Trophoblast cell (in vitro differentiated cells and primary cell): ENCODE data around the gene SNX19.

Source experiments
- DNase-seq, 2 donors: peaks; one replicate each; pipeline ENCODE4 v3.0.0-alpha.2; 2016
- H2AFZ ChIP-seq: 2 replicates; pipeline ENCODE4 v1.6.1; 2013; ENCODE audit warnings: low read length, moderate library complexity, mild to moderate bottlenecking; ENCODE audit not compliant: insufficient read depth, poor library complexity
- H2AK5ac ChIP-seq: 2 replicates; pipeline ENCODE4 v1.6.1; 2013; ENCODE audit warnings: mild to moderate bottlenecking, low read length
- H2BK120ac ChIP-seq: 2 replicates; pipeline ENCODE4 v1.6.1; 2013; ENCODE audit warnings: low read length, mild to moderate bottlenecking, moderate library complexity; ENCODE audit not compliant: insufficient read depth, poor library complexity
- H2BK12ac ChIP-seq: 2 replicates; pipeline ENCODE4 v1.6.1; 2013; ENCODE audit warnings: mild to moderate bottlenecking, low read length, moderate library complexity
- H2BK5ac ChIP-seq: 2 replicates; pipeline ENCODE4 v1.6.1; 2013; ENCODE audit warnings: low read length, low read depth, moderate library complexity, mild to moderate bottlenecking; ENCODE audit not compliant: poor library complexity
- H3K14ac ChIP-seq: 2 replicates; pipeline ENCODE4 v1.6.1; 2013; ENCODE audit warnings: mild to moderate bottlenecking, low read length
- H3K18ac ChIP-seq: 2 replicates; pipeline ENCODE4 v1.6.1; 2013; ENCODE audit warnings: mild to moderate bottlenecking, low read length
- H3K23ac ChIP-seq: 2 replicates; pipeline ENCODE4 v1.6.1; 2013; ENCODE audit warnings: low read length
- H3K27ac ChIP-seq: 2 replicates; pipeline ENCODE4 v1.5.1; 2013; ENCODE audit warnings: low read depth, mild to moderate bottlenecking, inconsistent platforms, low read length, moderate library complexity
- H3K27me3 ChIP-seq: 2 replicates; pipeline ENCODE4 v1.6.1; 2013; ENCODE audit warnings: inconsistent platforms, mild to moderate bottlenecking, low read length, moderate library complexity; ENCODE audit not compliant: insufficient read depth
- H3K36me3 ChIP-seq, 2 experiments: 1 replicate in 1 of 2; 2 replicates in 1 of 2; pipeline ENCODE4 v1.6.1; 2013; ENCODE audit warnings: low read length in 2 of 2, mild to moderate bottlenecking in 2 of 2, moderate library complexity in 1 of 2; ENCODE audit not compliant: insufficient read depth in 2 of 2, control insufficient read depth in 1 of 2
- H3K4ac ChIP-seq: 2 replicates; pipeline ENCODE4 v1.6.1; 2013; ENCODE audit warnings: low read depth, mild to moderate bottlenecking, low read length, moderate library complexity
- H3K4me1 ChIP-seq, 2 experiments: 1 replicate in 1 of 2; 2 replicates in 1 of 2; pipeline ENCODE4 v1.6.1; 2013; ENCODE audit warnings: low read length in 2 of 2, mild to moderate bottlenecking in 2 of 2, moderate library complexity in 1 of 2; ENCODE audit not compliant: insufficient read depth in 2 of 2, control insufficient read depth in 1 of 2
- H3K4me2 ChIP-seq: 2 replicates; pipeline ENCODE4 v1.6.1; 2013; ENCODE audit warnings: inconsistent platforms, mild to moderate bottlenecking, low read length, moderate library complexity
- H3K4me3 ChIP-seq: 2 replicates; pipeline ENCODE4 v1.5.1; 2013; ENCODE audit warnings: mild to moderate bottlenecking, low read depth, low read length, inconsistent platforms
- H3K79me1 ChIP-seq: one replicate; pipeline ENCODE4 v1.6.1; 2013; ENCODE audit warnings: low read length
- H3K79me2 ChIP-seq: 2 replicates; pipeline ENCODE4 v1.6.1; 2013; ENCODE audit warnings: low read length, mild to moderate bottlenecking; ENCODE audit not compliant: control insufficient read depth, insufficient read depth, poor library complexity
- H3K9ac ChIP-seq: 2 replicates; pipeline ENCODE4 v1.6.1; 2013; ENCODE audit warnings: mild to moderate bottlenecking, low read length
- H3K9me3 ChIP-seq: 2 replicates; pipeline ENCODE4 v1.6.1; 2013; ENCODE audit warnings: low read depth, mild to moderate bottlenecking, control low read depth, inconsistent platforms, low read length; ENCODE audit not compliant: insufficient read depth
- H4K12ac ChIP-seq: 2 replicates; pipeline ENCODE4 v1.6.1; 2013; ENCODE audit warnings: low read depth, mild to moderate bottlenecking, low read length, moderate library complexity
- H4K8ac ChIP-seq: 2 replicates; pipeline ENCODE4 v1.6.1; 2013; ENCODE audit warnings: low read depth, mild to moderate bottlenecking, low read length, moderate library complexity
- H4K91ac ChIP-seq: one replicate; pipeline ENCODE4 v1.6.1; 2013; ENCODE audit warnings: low read depth, mild to moderate bottlenecking, low read length, moderate library complexity
- WGBS: extraction: QIAGEN DNeasy Blood & Tissue Kit; methylation state at CpG from one replicate; pipeline ENCODE4 v1.1.7; 2013; ENCODE audit warnings: missing lambda C conversion rate; ENCODE audit not compliant: insufficient read length, insufficient coverage; ENCODE audit errors: extremely low coverage; 5-methylcytosine and 5-hydroxymethylcytosine counted together

The SNX19 gene

DNA sequence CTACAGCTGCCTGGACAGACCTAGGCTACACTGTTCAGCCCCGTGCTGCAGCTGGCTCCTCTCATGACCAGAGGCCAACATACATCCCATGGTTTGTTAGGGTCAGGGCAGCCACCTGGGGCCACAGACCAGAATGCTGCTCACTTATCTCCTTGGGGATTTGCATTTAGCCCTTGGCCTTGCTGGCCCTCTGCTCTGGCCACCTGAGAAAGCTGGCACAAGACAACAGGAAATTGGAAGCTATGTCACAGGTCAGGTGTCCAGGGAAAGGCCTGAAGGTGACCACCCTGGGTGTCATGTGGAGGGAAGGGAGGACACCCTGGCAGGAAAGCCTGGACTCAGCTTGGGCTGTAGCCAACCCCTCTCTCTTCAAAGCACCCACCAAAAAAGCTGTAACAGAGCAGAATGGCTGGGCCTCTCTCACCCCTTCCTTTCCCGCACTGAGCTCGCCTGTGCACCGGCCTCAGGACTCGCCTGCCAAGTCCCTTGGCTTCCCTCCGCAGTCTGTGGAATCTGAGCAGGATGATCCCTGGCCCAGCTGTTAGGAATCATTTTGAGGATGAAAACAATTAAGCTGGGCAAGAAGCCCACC, 86.3 kb downstream of the SNX19 start:
- H3K18ac ChIP-seq = no peak overlapping the region
- no peak overlapping the region for H3K27ac ChIP-seq
- no peak overlapping the region for H3K4me2 ChIP-seq
- no CpG with 5 or more reads among the region's 6 CpGs for WGBS
- H3K27me3 ChIP-seq = peaks cover 3% of the 10 kb centered on the region
- peak overlapping the region; percentile 14 for H3K9ac ChIP-seq
- H3K9me3 ChIP-seq = no peaks in the 10 kb centered on the region
- no peak overlapping the region for H4K8ac ChIP-seq
- H3K4me1 ChIP-seq = no peaks in the 10 kb centered on the region
- H4K12ac ChIP-seq = no peak overlapping the region
- H2AFZ ChIP-seq = no peak overlapping the region
- no peak overlapping the region for H2AK5ac ChIP-seq
- no peak overlapping the region for H2BK120ac ChIP-seq
- no peak overlapping the region for H3K23ac ChIP-seq
- H3K4me3 ChIP-seq = no peak overlapping the region
- H3K79me2 ChIP-seq = no peaks in the 10 kb centered on the region
- H2BK12ac ChIP-seq = no peak overlapping the region
- H3K79me1 ChIP-seq = no peaks in the 10 kb centered on the region
- no peak overlapping the region for H2BK5ac ChIP-seq
- no peak for DNase-seq
- no peak overlapping the region for H4K91ac ChIP-seq
- no peak overlapping the region for H3K4ac ChIP-seq
- no peak overlapping the region for H3K14ac ChIP-seq
- H3K36me3 ChIP-seq = no peaks in the 10 kb centered on the region

DNA sequence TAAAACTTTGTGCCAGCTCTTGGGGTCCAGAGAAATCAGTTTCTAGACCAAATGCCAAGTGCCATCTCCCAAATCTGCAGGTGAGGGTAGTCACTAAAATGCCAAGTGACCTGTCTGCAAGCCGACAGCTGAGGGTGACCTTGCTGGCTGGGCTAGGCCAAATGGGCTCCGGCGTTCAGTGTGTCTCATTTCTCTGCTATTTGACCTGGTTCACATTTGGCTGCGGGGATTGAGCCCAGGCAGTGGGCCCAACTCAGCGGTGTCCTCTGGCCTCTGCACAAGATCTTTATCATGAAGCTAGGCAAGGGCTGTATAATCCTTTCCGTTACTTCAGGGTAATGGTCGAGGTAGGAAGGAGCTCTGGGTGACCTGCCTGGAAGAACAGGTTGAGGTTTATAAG, 87.5 kb downstream of the SNX19 start:
- H2AK5ac ChIP-seq = no peak overlapping the region
- H4K8ac ChIP-seq = no peak overlapping the region
- H3K79me1 ChIP-seq = no peaks in the 10 kb centered on the region
- no peak overlapping the region for H3K9ac ChIP-seq
- no peak overlapping the region for H3K23ac ChIP-seq
- H4K12ac ChIP-seq = no peak overlapping the region
- H3K9me3 ChIP-seq = no peaks in the 10 kb centered on the region
- H3K18ac ChIP-seq = no peak overlapping the region
- no peak overlapping the region for H3K4ac ChIP-seq
- no peak overlapping the region for H3K4me3 ChIP-seq
- H2AFZ ChIP-seq = no peak overlapping the region
- no peaks in the 10 kb centered on the region for H3K4me1 ChIP-seq
- H4K91ac ChIP-seq = no peak overlapping the region
- H3K36me3 ChIP-seq = no peaks in the 10 kb centered on the region
- no peak overlapping the region for H3K4me2 ChIP-seq
- no peak overlapping the region for H2BK5ac ChIP-seq
- H2BK12ac ChIP-seq = no peak overlapping the region
- no peak for DNase-seq
- no peaks in the 10 kb centered on the region for H3K27me3 ChIP-seq
- H3K79me2 ChIP-seq = no peaks in the 10 kb centered on the region
- H2BK120ac ChIP-seq = no peak overlapping the region
- WGBS = no CpG with 5 or more reads among the region's 7 CpGs
- no peak overlapping the region for H3K14ac ChIP-seq
- H3K27ac ChIP-seq = no peak overlapping the region

DNA sequence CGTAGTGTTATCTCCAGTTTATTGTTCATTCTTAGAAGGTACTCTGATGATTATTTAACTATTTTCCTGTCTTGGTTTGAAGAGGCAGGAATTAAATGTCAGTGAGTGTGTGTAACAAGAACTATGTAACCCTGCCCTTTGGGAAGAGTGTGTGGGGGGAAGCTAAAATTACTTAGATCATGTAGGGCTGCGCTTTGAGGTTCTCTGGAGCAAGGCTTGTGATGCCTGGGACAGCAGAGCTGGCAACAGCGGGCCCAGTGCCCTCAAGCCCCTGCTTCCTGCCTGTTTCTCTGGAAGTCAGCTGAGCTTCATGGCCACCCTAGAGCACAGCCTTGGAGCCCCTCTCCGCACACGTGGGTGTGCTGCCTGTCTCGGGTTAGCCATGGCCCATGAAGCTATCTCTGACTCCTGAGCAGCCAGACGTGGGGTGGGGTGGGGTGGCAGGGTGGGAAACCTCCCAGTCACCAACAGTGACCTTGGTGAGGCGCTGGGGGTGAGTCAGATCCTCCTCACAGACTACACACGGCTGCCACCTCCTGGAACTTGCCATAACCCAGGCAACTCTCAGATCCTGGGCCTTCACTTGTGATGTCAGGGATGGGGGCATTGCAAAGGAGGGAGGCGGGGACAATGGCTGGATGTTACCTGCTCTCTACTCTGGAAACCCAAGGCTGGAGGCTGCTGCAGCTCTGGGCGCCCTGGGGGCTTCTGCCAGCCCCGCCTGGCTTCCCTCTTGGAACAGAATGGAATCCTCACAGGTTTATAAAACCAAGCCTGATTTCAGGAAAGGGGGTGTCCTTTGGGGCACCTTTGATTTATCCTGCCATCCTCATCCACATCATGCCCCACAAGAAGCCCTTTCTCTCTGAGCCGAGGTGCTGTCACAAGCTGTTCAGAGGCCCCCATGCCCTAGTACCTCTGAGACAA, 88.6 kb downstream of the SNX19 start:
- no peaks in the 10 kb centered on the region for H3K79me1 ChIP-seq
- H2BK12ac ChIP-seq = no peak overlapping the region
- no peak overlapping the region for H3K4me2 ChIP-seq
- no peak overlapping the region for H4K8ac ChIP-seq
- no peak overlapping the region for H3K18ac ChIP-seq
- H3K9me3 ChIP-seq = no peaks in the 10 kb centered on the region
- H2BK5ac ChIP-seq = no peak overlapping the region
- no peaks in the 10 kb centered on the region for H3K4me1 ChIP-seq
- no peak overlapping the region for H2BK120ac ChIP-seq
- no peaks in the 10 kb centered on the region for H3K27me3 ChIP-seq
- no peak overlapping the region for H3K14ac ChIP-seq
- no peak overlapping the region for H3K4me3 ChIP-seq
- no peaks in the 10 kb centered on the region for H3K36me3 ChIP-seq
- no peak overlapping the region for H3K4ac ChIP-seq
- no peak overlapping the region for H2AFZ ChIP-seq
- peak in 1 of 2 donors; percentile 33 for DNase-seq
- H3K79me2 ChIP-seq = no peaks in the 10 kb centered on the region
- WGBS = no CpG with 5 or more reads among the region's 13 CpGs
- no peak overlapping the region for H4K12ac ChIP-seq
- no peak overlapping the region for H2AK5ac ChIP-seq
- H3K9ac ChIP-seq = no peak overlapping the region
- no peak overlapping the region for H4K91ac ChIP-seq
- H3K27ac ChIP-seq = no peak overlapping the region
- no peak overlapping the region for H3K23ac ChIP-seq

DNA sequence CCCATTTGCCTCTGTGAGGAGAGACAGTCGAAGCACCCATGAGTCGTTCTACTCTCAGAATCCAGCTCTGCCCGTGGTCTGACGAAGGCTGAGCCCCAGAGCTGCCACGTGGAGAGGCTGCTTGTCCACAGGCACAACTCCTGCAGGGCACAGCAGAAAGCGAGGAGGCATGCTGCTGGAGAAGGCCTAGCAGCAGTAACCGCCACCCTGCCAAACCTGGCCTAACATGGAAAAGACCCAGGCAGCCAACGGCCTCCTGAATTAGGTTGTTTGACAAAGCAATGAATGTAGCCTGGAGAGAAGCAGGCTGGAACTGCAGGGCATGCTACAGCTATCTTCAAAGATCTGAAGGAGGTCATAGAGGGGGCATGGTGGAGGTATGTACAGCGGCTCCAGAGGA, 89.7 kb downstream of the SNX19 start:
- no peak overlapping the region for H3K4me3 ChIP-seq
- no peak overlapping the region for H2AK5ac ChIP-seq
- H2BK5ac ChIP-seq = no peak overlapping the region
- DNase-seq = no peak
- no peaks in the 10 kb centered on the region for H3K4me1 ChIP-seq
- H3K4ac ChIP-seq = no peak overlapping the region
- H3K79me1 ChIP-seq = no peaks in the 10 kb centered on the region
- no peak overlapping the region for H3K14ac ChIP-seq
- H3K27ac ChIP-seq = no peak overlapping the region
- no CpG with 5 or more reads among the region's 9 CpGs for WGBS
- H4K8ac ChIP-seq = no peak overlapping the region
- H3K18ac ChIP-seq = no peak overlapping the region
- no peak overlapping the region for H2BK120ac ChIP-seq
- H3K4me2 ChIP-seq = no peak overlapping the region
- no peaks in the 10 kb centered on the region for H3K36me3 ChIP-seq
- H3K79me2 ChIP-seq = no peaks in the 10 kb centered on the region
- no peak overlapping the region for H3K9ac ChIP-seq
- no peaks in the 10 kb centered on the region for H3K9me3 ChIP-seq
- H3K23ac ChIP-seq = no peak overlapping the region
- no peak overlapping the region for H4K12ac ChIP-seq
- H3K27me3 ChIP-seq = no peaks in the 10 kb centered on the region
- no peak overlapping the region for H2BK12ac ChIP-seq
- H4K91ac ChIP-seq = no peak overlapping the region
- no peak overlapping the region for H2AFZ ChIP-seq
